ENCODE measurements around the gene THAP4. TPM values are rescaled to one million over a fixed set of nuclear protein-coding genes. Genes with fewer than 3 reads are reported as not detected.

Gene THAP4
- total and polyA plus RNA-seq, 12 donors: 68.7 to 101 (median 78.3) TPM

DNA sequence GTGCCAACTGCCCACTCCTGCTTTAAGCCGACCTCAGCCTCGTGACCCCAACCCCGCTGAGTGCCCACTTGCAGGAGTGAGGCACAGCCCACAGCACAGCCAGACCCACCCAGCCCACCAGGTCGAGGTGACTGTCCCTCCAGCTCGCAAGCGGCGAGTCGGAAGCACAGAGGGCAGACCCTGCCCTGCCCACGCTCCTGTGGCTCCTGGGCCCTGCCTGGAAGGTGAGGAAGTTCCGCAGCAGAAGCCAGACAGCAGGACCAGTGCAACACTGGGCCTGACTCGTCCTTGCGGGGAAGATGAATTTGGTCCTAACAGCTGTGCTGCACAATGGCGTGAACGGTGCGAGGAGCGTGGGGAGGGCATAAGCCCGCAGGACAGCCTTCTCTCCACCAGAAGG, 39.7 kb upstream of the THAP4 start:
- H3K36me3 ChIP-seq: peaks cover 0 to 85% (median 14%) of the 10 kb centered on the region in 9 donors
- peaks cover 0 to 23% (median 8%) of the 10 kb centered on the region in 9 donors for H3K4me1 ChIP-seq
- DNase-seq (no peak), ATAC-seq (no peak)
- intact Hi-C loops (cut with DNase I): no loop called here
- 93% methylated on average over 17 of the region's 17 CpGs for WGBS, 2 donors
- H3K4me3 ChIP-seq: no peak overlapping the region
- no peaks in the 10 kb centered on the region for H3K27me3 ChIP-seq
- H3K9me3 ChIP-seq: no peaks in the 10 kb centered on the region
- H3K27ac ChIP-seq: no peak overlapping the region
- TF ChIP-seq, protein P1, sequence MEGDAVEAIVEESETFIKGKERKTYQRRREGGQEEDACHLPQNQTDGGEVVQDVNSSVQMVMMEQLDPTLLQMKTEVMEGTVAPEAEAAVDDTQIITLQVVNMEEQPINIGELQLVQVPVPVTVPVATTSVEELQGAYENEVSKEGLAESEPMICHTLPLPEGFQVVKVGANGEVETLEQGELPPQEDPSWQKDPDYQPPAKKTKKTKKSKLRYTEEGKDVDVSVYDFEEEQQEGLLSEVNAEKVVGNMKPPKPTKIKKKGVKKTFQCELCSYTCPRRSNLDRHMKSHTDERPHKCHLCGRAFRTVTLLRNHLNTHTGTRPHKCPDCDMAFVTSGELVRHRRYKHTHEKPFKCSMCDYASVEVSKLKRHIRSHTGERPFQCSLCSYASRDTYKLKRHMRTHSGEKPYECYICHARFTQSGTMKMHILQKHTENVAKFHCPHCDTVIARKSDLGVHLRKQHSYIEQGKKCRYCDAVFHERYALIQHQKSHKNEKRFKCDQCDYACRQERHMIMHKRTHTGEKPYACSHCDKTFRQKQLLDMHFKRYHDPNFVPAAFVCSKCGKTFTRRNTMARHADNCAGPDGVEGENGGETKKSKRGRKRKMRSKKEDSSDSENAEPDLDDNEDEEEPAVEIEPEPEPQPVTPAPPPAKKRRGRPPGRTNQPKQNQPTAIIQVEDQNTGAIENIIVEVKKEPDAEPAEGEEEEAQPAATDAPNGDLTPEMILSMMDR (IDR thresholded peaks at IDR 0.05): no peak

DNA sequence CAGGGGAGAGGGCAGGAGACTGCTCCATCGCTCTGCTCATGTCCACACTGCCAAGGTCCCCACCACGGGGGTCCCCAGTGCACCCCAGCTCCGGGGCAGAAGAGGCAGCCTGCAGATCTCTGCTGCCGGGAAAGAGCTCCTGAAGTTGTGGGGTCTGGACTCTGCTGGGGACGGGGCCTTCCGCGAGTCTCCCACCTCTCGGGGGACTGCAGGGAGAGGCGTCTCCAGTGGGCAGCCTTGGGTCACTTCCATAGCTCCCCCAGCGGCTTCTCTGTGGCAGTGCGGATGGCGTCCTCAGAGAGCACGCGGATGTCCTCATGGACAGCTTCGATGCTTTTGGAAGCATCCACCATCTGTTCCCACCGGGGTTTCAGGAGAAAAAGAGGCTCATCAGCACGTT, 38.9 kb upstream of the THAP4 start:
- DNase-seq (no peak), ATAC-seq (no peak)
- Histone ChIP-seq H3K36me3 (peaks cover 0 to 85% (median 21%) of the 10 kb centered on the region in 9 donors), H3K27ac (no peak overlapping the region), H3K27me3 (no peaks in the 10 kb centered on the region), H3K9me3 (no peaks in the 10 kb centered on the region), H3K4me3 (no peak overlapping the region), H3K4me1 (peaks cover 0 to 16% (median 4%) of the 10 kb centered on the region in 9 donors)
- TF ChIP-seq, protein P1 (IDR thresholded peaks at IDR 0.05): no peak
- intact Hi-C loops (cut with DNase I): no loop called here
- 89 to 90% methylated on average over 17 of the region's 17 CpGs for WGBS, 2 donors

DNA sequence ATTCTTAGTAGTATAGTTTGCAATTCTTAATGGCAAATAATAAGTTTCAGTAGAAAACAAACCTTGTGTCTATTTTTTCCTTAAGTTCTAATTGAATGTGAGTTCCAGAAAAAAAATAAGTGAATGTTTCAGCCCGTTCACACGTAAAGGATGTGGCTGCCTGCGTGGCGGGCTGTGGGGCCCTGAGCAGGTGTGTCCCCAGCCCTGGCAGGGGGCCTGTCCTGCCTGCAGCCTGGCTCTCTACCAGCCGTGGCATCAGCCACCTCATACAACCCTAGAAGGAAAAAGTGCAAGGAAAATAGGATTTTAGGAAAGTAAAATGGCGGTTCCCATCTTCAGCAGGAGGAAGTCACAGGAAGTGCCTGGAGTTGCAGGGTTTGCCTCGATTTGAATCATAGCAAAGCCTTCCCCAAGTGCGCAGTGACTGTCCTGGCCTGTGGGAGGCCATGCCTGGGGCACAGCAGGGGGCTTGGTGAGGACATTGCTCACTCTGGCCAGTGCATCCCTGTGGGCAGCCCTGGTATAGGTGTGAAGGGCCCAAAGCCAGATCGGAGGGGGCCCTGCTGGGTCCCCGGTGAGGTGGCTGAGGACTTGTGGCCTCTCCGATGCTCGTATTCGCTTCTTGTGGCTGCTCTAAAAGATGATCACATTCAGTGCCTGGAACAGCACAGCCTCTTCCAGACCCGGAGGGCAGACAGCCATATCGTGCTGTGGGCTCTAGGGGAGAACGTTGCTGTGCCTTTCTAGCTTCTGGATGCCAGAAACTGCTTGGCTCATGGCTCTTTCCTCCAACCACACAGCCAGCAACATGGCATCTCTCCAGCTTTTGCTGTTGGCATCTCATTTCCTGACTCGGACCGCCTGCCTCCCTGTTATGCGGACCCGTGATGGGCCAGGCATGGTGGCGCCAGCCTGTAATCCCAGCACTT, 37.1 kb upstream of the THAP4 start:
- Histone ChIP-seq H3K36me3 (peaks cover 0 to 85% (median 36%) of the 10 kb centered on the region in 9 donors), H3K9me3 (no peaks in the 10 kb centered on the region), H3K27me3 (no peaks in the 10 kb centered on the region), H3K4me1 (peaks cover 0 to 12% (median 0%) of the 10 kb centered on the region in 9 donors), H3K4me3 (no peak overlapping the region), H3K27ac (peak overlapping the region in 3 of 10 donors; percentile 0 to 41 (median 7))
- TF ChIP-seq, protein P1 (IDR thresholded peaks at IDR 0.05): no peak
- intact Hi-C loops (cut with DNase I): no loop called here
- DNase-seq (peak in 1 of 2 donors; percentile 31), ATAC-seq (peak in 6 of 8 donors; percentile 36 to 79 (median 53))
- WGBS, 2 donors: 69 to 71% methylated on average over 21 of the region's 21 CpGs

DNA sequence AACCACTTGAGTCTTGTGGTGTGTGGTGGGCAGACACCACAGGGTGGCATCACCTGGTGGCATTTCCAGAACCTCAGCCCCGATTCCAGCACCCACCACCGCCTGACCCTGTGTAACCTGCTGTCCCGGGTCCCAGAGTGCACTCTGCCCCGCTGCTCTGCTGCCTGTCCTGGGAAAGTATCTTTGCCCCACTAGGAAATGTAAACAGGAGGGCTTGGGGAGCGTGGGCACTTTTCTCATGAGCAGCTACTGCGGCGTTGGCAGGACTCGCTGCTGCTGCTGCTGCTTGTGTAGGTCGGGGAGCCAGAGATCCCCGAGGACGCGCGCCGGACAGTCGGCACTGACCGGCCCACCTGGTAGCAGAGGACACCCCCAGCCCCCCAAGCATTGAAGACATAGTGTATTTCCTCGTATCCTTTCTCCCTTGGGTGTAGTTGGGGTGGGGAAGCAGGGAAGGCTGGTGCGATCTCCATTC, 36.3 kb upstream of the THAP4 start:
- intact Hi-C loops (cut with DNase I): no loop called here
- no peak for ATAC-seq
- Histone ChIP-seq H3K4me1 (peaks cover 0 to 12% (median 0%) of the 10 kb centered on the region in 9 donors), H3K27ac (no peak overlapping the region), H3K36me3 (peaks cover 0 to 85% (median 41%) of the 10 kb centered on the region in 9 donors), H3K27me3 (no peaks in the 10 kb centered on the region), H3K4me3 (no peak overlapping the region), H3K9me3 (no peaks in the 10 kb centered on the region)
- TF ChIP-seq, protein P1 (IDR thresholded peaks at IDR 0.05): no peak
- no peak for DNase-seq
- 87 to 91% methylated on average over 18 of the region's 18 CpGs for WGBS, 2 donors

All from heart right ventricle (tissue), 16 donors.